Posterior vena cava (tissue), 2 donors: ENCODE data around the gene EFHC2. TPM values are rescaled to one million over a fixed set of nuclear protein-coding genes. Genes with fewer than 3 reads are reported as not detected.

Experiments used
- DNase-seq: peaks from one replicate; pipeline ENCODE4 v3.0.0-alpha.2; 2020; ENCODE audit warnings: low spot score
- intact Hi-C, 2 donors: fragments of 100-400 bp; cut with DNase I; formaldehyde crosslinking; loops; one replicate each; pipeline versions ENCODE4 v1.14.1 to v1.14.2; 2022 to 2023
- total RNA-seq, 2 donors: library from RNA; stranded (reverse); fragmentation: NEBNext Ultra II Directional; extraction: Animal tissue kit (Norgen Biotek cat#: 25700); gene quantifications; one replicate each; pipeline ENCODE4 v1.2.1, GENCODE V29; 2021
- donor health status: DM: yes; HTN: yes; CAD: no.
- donor health status: DM: yes; HTN: yes; CAD: no.

EFHC2 gene
- total RNA-seq, 2 donors from 2014 or later, result 1.4 to 3.0 TPM

GRCh38 chrX:44174061-44174460, 169.4 kb downstream of the EFHC2 start:
- DNase-seq, result no peak
- intact Hi-C loops, result no loop called here

- no peak for DNase-seq
- intact Hi-C loops, result no loop called here
Measured at GRCh38 chrX:44173219-44173618, 170.3 kb downstream of the EFHC2 start.

- intact Hi-C loops, result no loop called here
- no peak for DNase-seq
Measured at GRCh38 chrX:44167116-44167515, 176.4 kb downstream of the EFHC2 start.

- intact Hi-C loops, result no loop called here
- no peak for DNase-seq
Measured at GRCh38 chrX:44162964-44163475, 180.5 kb downstream of the EFHC2 start.

- intact Hi-C loops, result loop anchor here in 1 of 2 donors (10.0 kb wide), 1 partner anchor 737 kb away; no protein-coding TSS in a partner anchor
- no peak for DNase-seq
Measured at GRCh38 chrX:44157858-44158257, 185.6 kb downstream of the EFHC2 start.

GRCh38 chrX:44157283-44157682, 186.2 kb downstream of the EFHC2 start:
- intact Hi-C loops, result loop anchor here in 1 of 2 donors (10.0 kb wide), 1 partner anchor 738 kb away; no protein-coding TSS in a partner anchor

GRCh38 chrX:44156726-44157125, 186.7 kb downstream of the EFHC2 start:
- intact Hi-C loops, result loop anchor here in 1 of 2 donors (10.0 kb wide), 1 partner anchor 738 kb away; no protein-coding TSS in a partner anchor
- no peak for DNase-seq

More at GRCh38 chrX:44157283-44157682, 186.2 kb downstream of the EFHC2 start:
- no peak for DNase-seq

GRCh38 chrX:44155126-44155525, 188.3 kb downstream of the EFHC2 start:
- no peak for DNase-seq
- intact Hi-C loops, result loop anchor here in 1 of 2 donors (10.0 kb wide), 1 partner anchor 740 kb away; no protein-coding TSS in a partner anchor

- DNase-seq, result no peak
- intact Hi-C loops, result loop anchor here in 1 of 2 donors (10.0 kb wide), 1 partner anchor 742 kb away; no protein-coding TSS in a partner anchor
Measured at GRCh38 chrX:44152852-44153251, 190.6 kb downstream of the EFHC2 start.

- intact Hi-C loops, result no loop called here
- no peak for DNase-seq
Measured at GRCh38 chrX:44147130-44147529, 196.3 kb downstream of the EFHC2 start.

GRCh38 chrX:44144177-44144945, 199.1 kb downstream of the EFHC2 start:
- DNase-seq, result no peak
- intact Hi-C loops, result no loop called here

- DNase-seq, result no peak
- intact Hi-C loops, result no loop called here
Measured at GRCh38 chrX:44143061-44143602, 200.3 kb downstream of the EFHC2 start.

GRCh38 chrX:44130189-44130588, 213.3 kb downstream of the EFHC2 start:
- intact Hi-C loops, result no loop called here
- DNase-seq, result no peak

GRCh38 chrX:44113337-44113736, 230.1 kb downstream of the EFHC2 start:
- intact Hi-C loops, result no loop called here
- no peak for DNase-seq

GRCh38 chrX:44106864-44107263, 236.6 kb downstream of the EFHC2 start:
- DNase-seq, result no peak
- intact Hi-C loops, result no loop called here

GRCh38 chrX:44105228-44105913, 238.1 kb downstream of the EFHC2 start:
- no peak for DNase-seq
- intact Hi-C loops, result no loop called here

- intact Hi-C loops, result no loop called here
- no peak for DNase-seq
Measured at GRCh38 chrX:44104699-44105098, 238.8 kb downstream of the EFHC2 start.

GRCh38 chrX:44101281-44101680, 242.2 kb downstream of the EFHC2 start:
- intact Hi-C loops, result no loop called here
- DNase-seq, result no peak

- no peak for DNase-seq
- intact Hi-C loops, result no loop called here
Measured at GRCh38 chrX:44099366-44099765, 244.1 kb downstream of the EFHC2 start.
